ENCODE results near the gene VPS45.

GRCh38 chr1:150154143-150154542 lies 86.6 kb downstream of the VPS45 start:
- TF ChIP-seq CTCF (IDR thresholded peaks at IDR 0.05) = no peak
- TF ChIP-seq POLR2A (IDR thresholded peaks at IDR 0.05) = no peak
- TF ChIP-seq EP300 (IDR thresholded peaks at IDR 0.05) = no peak
